Gastroesophageal sphincter (tissue), 4 donors: ENCODE results near the gene FSTL1. TPM values are rescaled to one million over a fixed set of nuclear protein-coding genes. Genes with fewer than 3 reads are reported as not detected.

Experiments used
- ATAC-seq: fragments of 150-250 bp; one replicate; pipeline ENCODE4 v1.9.1; 2016; ENCODE audit warnings: mild to moderate bottlenecking, moderate library complexity
- H3K27ac ChIP-seq, 4 donors: fragments of 200-600 bp; sonication (generic) in 3 of 4; 1 replicate in 3 of 4; 2 replicates in 1 of 4; pipeline ENCODE4 v1.5.1; 2016 to 2019
- H3K27me3 ChIP-seq: fragments of 200-600 bp; sonication (generic); one replicate; pipeline ENCODE4 v1.5.1; 2019
- H3K36me3 ChIP-seq, 2 donors: fragments of 200-600 bp; sonication (generic); one replicate each; pipeline ENCODE4 v1.5.1; 2019; ENCODE audit warnings: control low read depth in 1 of 2
- H3K4me1 ChIP-seq, 3 donors: fragments of 200-600 bp; sonication (generic); 1 replicate in 2 of 3; 2 replicates in 1 of 3; pipeline ENCODE4 v1.5.1; 2016 to 2019; ENCODE audit warnings: control low read depth in 2 of 3
- H3K4me3 ChIP-seq, 2 donors: fragments of 200-600 bp; sonication (generic); one replicate each; pipeline ENCODE4 v1.5.1; 2019; ENCODE audit warnings: mild to moderate bottlenecking in 1 of 2, moderate library complexity in 1 of 2
- H3K9me3 ChIP-seq, 3 donors: fragments of 200-600 bp; sonication (generic); one replicate each; pipeline ENCODE4 v1.5.1; 2017 to 2019; ENCODE audit warnings: control low read depth in 2 of 3
- CTCF ChIP-seq, 4 experiments: fragments of 200-600 bp in 2 of 4; fragments of 450-650 bp in 2 of 4; sonication (generic) in 1 of 4; IDR thresholded peaks; one replicate each; pipeline ENCODE4 v1.5.1; 2017 to 2019; ENCODE audit warnings: antibody characterized with exemption in 4 of 4, mild to moderate bottlenecking in 2 of 4, moderate library complexity in 2 of 4
- EP300 ChIP-seq: sonication (generic); formaldehyde crosslinking; IDR thresholded peaks from one replicate; pipeline ENCODE4 v1.6.1; 2017; ENCODE audit warnings: antibody characterized with exemption, mild to moderate bottlenecking
- POLR2A ChIP-seq, 2 donors: fragments of 450-650 bp; IDR thresholded peaks; one replicate each; pipeline ENCODE4 v1.6.1; 2017; ENCODE audit warnings: antibody characterized with exemption in 2 of 2, mild to moderate bottlenecking in 2 of 2, moderate library complexity in 1 of 2
- POLR2AphosphoS5 ChIP-seq: sonication (generic); formaldehyde crosslinking; IDR thresholded peaks from one replicate; pipeline ENCODE4 v1.6.1; 2017; ENCODE audit warnings: antibody characterized with exemption
- WGBS, 2 donors: methylation state at CpG; one replicate each; pipeline ENCODE4 v1.1.5; 2018; ENCODE audit warnings: low coverage in 1 of 2; 5-methylcytosine and 5-hydroxymethylcytosine counted together
- total RNA-seq, 4 donors: library from RNA; depleted of rRNA; stranded (reverse); fragments of >200 nt; gene quantifications; one replicate each; pipeline ENCODE4 v1.1.0, GENCODE V29; 2016

The FSTL1 gene
- total RNA-seq, 4 donors from 2014 or later, result 343 to 1,189 (median 766) TPM

- Histone ChIP-seq H3K4me3 (peak overlapping the region; percentile 70 to 84), H3K9me3 (no peaks in the 10 kb centered on the region), H3K27ac (peak overlapping the region; percentile 88 to 100 (median 97)), H3K36me3 (peaks cover 0 to 4% of the 10 kb centered on the region in 2 donors), H3K4me1 (peaks cover 16 to 63% (median 23%) of the 10 kb centered on the region in 3 donors), H3K27me3 (no peaks in the 10 kb centered on the region)
- WGBS, 2 donors, result 19 to 23% methylated on average over 5 to 6 of the region's 6 CpGs
- ATAC-seq, result peak; percentile 36
- TF ChIP-seq POLR2A (IDR thresholded peaks at IDR 0.05) (no peak), POLR2AphosphoS5 (no peak), EP300 (no peak), CTCF (IDR thresholded peaks at IDR 0.05) (no peak)
These were observed 1.5 kb downstream of the FSTL1 start for GRCh38 chr3:120449251-120449650.

- Histone ChIP-seq H3K27me3 (no peaks in the 10 kb centered on the region), H3K36me3 (peaks cover 0 to 4% of the 10 kb centered on the region in 2 donors), H3K4me3 (peak overlapping the region; percentile 70 to 84), H3K4me1 (peaks cover 19 to 68% (median 26%) of the 10 kb centered on the region in 3 donors), H3K9me3 (no peaks in the 10 kb centered on the region), H3K27ac (peak overlapping the region; percentile 88 to 100 (median 97))
- TF ChIP-seq POLR2AphosphoS5 (peak; percentile 52), POLR2A (IDR thresholded peaks at IDR 0.05) (no peak), EP300 (no peak)
- ATAC-seq, result peak; percentile 44
- 11% methylated on average over 2 of the region's 2 CpGs; no CpG with 5 or more reads in 1 of the 2 donors for WGBS, 2 donors
These were observed 2.0 kb downstream of the FSTL1 start for GRCh38 chr3:120448756-120449155.

GRCh38 chr3:120446891-120447668 is 3.7 kb downstream of the FSTL1 start:
- TF ChIP-seq CTCF (IDR thresholded peaks at IDR 0.05), result no peak
- TF ChIP-seq POLR2A (IDR thresholded peaks at IDR 0.05), result no peak
- no peak for TF ChIP-seq POLR2AphosphoS5
- TF ChIP-seq EP300, result no peak
- Histone ChIP-seq H3K4me3 (peak overlapping the region in 1 of 2 donors; percentile 84), H3K9me3 (no peaks in the 10 kb centered on the region), H3K4me1 (peaks cover 27 to 85% (median 34%) of the 10 kb centered on the region in 3 donors), H3K27ac (peak overlapping the region; percentile 88 to 100 (median 97)), H3K27me3 (no peaks in the 10 kb centered on the region), H3K36me3 (peaks cover 0 to 4% of the 10 kb centered on the region in 2 donors)
- whole genome bisulfite sequencing, 2 donors, result 80% methylated on average over 1 of the region's 1 CpG; no CpG with 5 or more reads in 1 of the 2 donors
- ATAC-seq, result no peak

- ATAC-seq, result no peak
- TF ChIP-seq EP300 (no peak), POLR2A (IDR thresholded peaks at IDR 0.05) (no peak), POLR2AphosphoS5 (no peak), CTCF (IDR thresholded peaks at IDR 0.05) (no peak)
- peaks cover 37 to 90% (median 47%) of the 10 kb centered on the region in 3 donors for H3K4me1 ChIP-seq
- H3K9me3 ChIP-seq, result no peaks in the 10 kb centered on the region
- peak overlapping the region in 1 of 2 donors; percentile 7 for H3K4me3 ChIP-seq
- peak overlapping the region; percentile 25 to 100 (median 97) for H3K27ac ChIP-seq
- 31 to 48% methylated on average over 4 to 5 of the region's 5 CpGs for WGBS, 2 donors
- no peaks in the 10 kb centered on the region for H3K27me3 ChIP-seq
- H3K36me3 ChIP-seq, result peaks cover 0 to 11% of the 10 kb centered on the region in 2 donors
These were observed 5.1 kb downstream of the FSTL1 start for GRCh38 chr3:120445654-120446053.

DNA sequence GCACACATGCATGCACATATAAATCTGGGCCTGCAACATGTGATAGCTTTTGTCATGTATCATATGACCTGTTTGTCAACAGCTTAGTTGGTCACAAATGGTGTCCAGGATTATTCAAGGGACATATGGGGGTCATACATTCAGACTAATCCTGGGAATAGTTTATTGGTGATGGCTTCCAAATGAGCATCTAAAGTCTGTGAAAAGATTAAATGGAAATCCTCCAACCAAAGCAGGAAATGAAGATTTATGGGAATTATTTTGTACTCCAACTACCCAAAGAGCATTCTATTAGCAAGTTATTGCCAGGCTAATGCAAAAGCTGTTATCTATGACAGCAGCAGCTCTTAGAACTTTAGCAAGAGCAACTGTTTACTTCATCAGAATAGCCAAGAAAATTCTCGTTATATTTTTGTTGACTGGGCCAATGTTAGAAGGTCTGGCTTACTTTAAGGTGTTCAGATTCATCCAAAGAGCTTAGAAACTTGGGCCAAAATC is 7.1 kb downstream of the FSTL1 start:
- Histone ChIP-seq H3K4me1 (peaks cover 49 to 100% (median 67%) of the 10 kb centered on the region in 3 donors), H3K27me3 (no peaks in the 10 kb centered on the region), H3K9me3 (no peaks in the 10 kb centered on the region), H3K27ac (peak overlapping the region; percentile 38 to 100 (median 76)), H3K36me3 (peaks cover 0 to 22% of the 10 kb centered on the region in 2 donors), H3K4me3 (no peak overlapping the region)
- TF ChIP-seq EP300 (no peak), POLR2A (IDR thresholded peaks at IDR 0.05) (no peak), POLR2AphosphoS5 (no peak), CTCF (IDR thresholded peaks at IDR 0.05) (no peak)
- 17 to 35% methylated on average over 1 of the region's 1 CpG for WGBS, 2 donors
- no peak for ATAC-seq
